ENCODE measurements around the gene GHITM. TPM values are rescaled to one million over a fixed set of nuclear protein-coding genes. Genes with fewer than 3 reads are reported as not detected.
"Not testable (repeated sequence)": the region's sequence is repeated elsewhere in the genome, so short reads cannot be mapped to it uniquely, and the experiment has no call there.

GHITM gene
- total RNA-seq, 1 donor from 2014 or later: 415 TPM

DNA sequence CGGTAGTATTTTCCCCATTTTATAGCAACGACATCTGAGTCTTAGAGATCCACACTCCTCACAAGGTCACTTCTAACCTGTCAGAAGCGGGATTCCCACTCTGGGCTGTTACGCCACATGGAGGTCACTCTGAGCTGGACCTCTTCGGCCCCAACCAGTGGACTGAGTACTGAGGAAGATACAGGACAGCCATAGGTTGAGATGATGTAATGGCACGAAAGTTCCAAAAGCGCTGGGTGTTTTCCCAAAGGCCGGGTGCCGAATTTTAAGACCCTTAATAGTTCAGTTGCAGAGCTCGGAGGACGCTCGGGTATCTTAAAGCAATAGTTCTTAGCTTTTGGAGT is 699 bp downstream of the GHITM start:
- Histone ChIP-seq H3K27me3 (ENCODE audit: control insufficient read depth, insufficient read depth, low read length) (no peaks in the 10 kb centered on the region), H3K36me3 (ENCODE audit: control insufficient read depth, insufficient read depth, low read length) (peaks cover 5% of the 10 kb centered on the region), H3K4me3 (ENCODE audit: low read depth, low read length) (peak overlapping the region; percentile 80)
- FAIRE-seq (no peak), DNase-seq (ENCODE audit: low read depth) (no peak)
- TF ChIP-seq, protein P1, sequence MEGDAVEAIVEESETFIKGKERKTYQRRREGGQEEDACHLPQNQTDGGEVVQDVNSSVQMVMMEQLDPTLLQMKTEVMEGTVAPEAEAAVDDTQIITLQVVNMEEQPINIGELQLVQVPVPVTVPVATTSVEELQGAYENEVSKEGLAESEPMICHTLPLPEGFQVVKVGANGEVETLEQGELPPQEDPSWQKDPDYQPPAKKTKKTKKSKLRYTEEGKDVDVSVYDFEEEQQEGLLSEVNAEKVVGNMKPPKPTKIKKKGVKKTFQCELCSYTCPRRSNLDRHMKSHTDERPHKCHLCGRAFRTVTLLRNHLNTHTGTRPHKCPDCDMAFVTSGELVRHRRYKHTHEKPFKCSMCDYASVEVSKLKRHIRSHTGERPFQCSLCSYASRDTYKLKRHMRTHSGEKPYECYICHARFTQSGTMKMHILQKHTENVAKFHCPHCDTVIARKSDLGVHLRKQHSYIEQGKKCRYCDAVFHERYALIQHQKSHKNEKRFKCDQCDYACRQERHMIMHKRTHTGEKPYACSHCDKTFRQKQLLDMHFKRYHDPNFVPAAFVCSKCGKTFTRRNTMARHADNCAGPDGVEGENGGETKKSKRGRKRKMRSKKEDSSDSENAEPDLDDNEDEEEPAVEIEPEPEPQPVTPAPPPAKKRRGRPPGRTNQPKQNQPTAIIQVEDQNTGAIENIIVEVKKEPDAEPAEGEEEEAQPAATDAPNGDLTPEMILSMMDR (IDR thresholded peaks at IDR 0.05; ENCODE audit: insufficient read depth, low read length, severe bottlenecking): no peak

- no peak for DNase-seq (ENCODE audit: low read depth)
- Histone ChIP-seq H3K36me3 (ENCODE audit: control insufficient read depth, insufficient read depth, low read length) (peaks cover 14% of the 10 kb centered on the region), H3K27me3 (ENCODE audit: control insufficient read depth, insufficient read depth, low read length) (no peaks in the 10 kb centered on the region), H3K4me3 (ENCODE audit: low read depth, low read length) (no peak overlapping the region)
- no peak for FAIRE-seq
- TF ChIP-seq, protein P1 (IDR thresholded peaks at IDR 0.05; ENCODE audit: insufficient read depth, low read length, severe bottlenecking): no peak
Measured at GRCh38 chr10:84147347-84147746, 8.0 kb downstream of the GHITM start.

DNA sequence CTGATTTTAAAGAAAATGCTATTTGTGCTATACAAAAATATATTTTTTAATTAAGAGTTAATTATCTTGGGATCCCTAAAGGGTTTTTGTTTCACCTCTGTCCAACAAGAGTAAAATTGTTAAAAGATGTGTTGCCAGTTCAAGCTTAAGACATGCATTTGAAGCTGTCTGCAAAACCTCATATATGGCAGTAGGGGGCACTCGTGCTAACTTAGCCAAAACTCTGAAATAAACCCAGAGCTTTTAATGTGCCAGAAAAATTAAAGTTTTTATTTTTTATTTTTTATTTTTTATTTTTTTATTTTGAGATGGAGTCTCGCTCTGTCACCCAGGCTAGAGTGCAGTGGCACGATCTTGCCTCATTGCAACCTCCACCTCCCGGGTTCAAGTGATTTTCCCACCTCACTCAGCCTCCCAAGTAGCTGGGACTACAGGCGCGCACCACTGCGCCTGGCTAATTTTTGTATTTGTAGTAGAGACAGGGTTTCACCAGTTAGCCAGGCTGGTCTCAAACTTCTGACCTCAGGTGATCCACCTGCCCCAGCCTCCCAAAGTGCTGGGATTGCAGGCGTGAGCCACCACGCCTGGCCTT is 8.8 kb downstream of the GHITM start:
- H3K36me3 ChIP-seq (ENCODE audit: control insufficient read depth, insufficient read depth, low read length): peaks cover 15% of the 10 kb centered on the region
- not testable (repeated sequence) for H3K4me3 ChIP-seq (ENCODE audit: low read depth, low read length); FAIRE-seq; H3K27me3 ChIP-seq (ENCODE audit: control insufficient read depth, insufficient read depth, low read length)
- TF ChIP-seq, protein P1 (IDR thresholded peaks at IDR 0.05; ENCODE audit: insufficient read depth, low read length, severe bottlenecking): peak; percentile 54
- DNase-seq (ENCODE audit: low read depth): peak; percentile 53

DNA sequence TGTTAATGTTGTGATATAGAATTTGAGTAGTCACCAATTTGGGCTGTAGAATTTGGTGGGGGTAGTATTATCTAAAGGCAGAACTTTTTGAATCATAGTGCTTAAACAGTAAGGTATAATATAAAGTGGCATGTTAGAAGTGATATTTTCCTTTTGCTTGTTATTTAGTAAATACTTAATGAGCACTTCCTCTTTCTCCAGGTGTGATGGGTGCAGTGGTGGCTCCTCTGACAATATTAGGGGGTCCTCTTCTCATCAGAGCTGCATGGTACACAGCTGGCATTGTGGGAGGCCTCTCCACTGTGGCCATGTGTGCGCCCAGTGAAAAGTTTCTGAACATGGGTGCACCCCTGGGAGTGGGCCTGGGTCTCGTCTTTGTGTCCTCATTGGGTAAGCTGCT is 10.5 kb downstream of the GHITM start:
- DNase-seq (ENCODE audit: low read depth) (no peak), FAIRE-seq (no peak)
- TF ChIP-seq, protein P1 (IDR thresholded peaks at IDR 0.05; ENCODE audit: insufficient read depth, low read length, severe bottlenecking): no peak
- H3K27me3 ChIP-seq (ENCODE audit: control insufficient read depth, insufficient read depth, low read length): no peaks in the 10 kb centered on the region
- peaks cover 15% of the 10 kb centered on the region for H3K36me3 ChIP-seq (ENCODE audit: control insufficient read depth, insufficient read depth, low read length)
- H3K4me3 ChIP-seq (ENCODE audit: low read depth, low read length): no peak overlapping the region

GRCh38 chr10:84152769-84153168 is 13.5 kb downstream of the GHITM start:
- TF ChIP-seq, protein P1 (IDR thresholded peaks at IDR 0.05; ENCODE audit: insufficient read depth, low read length, severe bottlenecking): no peak
- H3K36me3 ChIP-seq (ENCODE audit: control insufficient read depth, insufficient read depth, low read length): peaks cover 13% of the 10 kb centered on the region
- DNase-seq (ENCODE audit: low read depth) (no peak), FAIRE-seq (no peak)
- H3K27me3 ChIP-seq (ENCODE audit: control insufficient read depth, insufficient read depth, low read length): no peaks in the 10 kb centered on the region
- no peak overlapping the region for H3K4me3 ChIP-seq (ENCODE audit: low read depth, low read length)

GRCh38 chr10:84155521-84155920 is 16.2 kb downstream of the GHITM start:
- FAIRE-seq (no peak), DNase-seq (ENCODE audit: low read depth) (no peak)
- TF ChIP-seq, protein P1 (IDR thresholded peaks at IDR 0.05; ENCODE audit: insufficient read depth, low read length, severe bottlenecking): no peak
- Histone ChIP-seq H3K27me3 (ENCODE audit: control insufficient read depth, insufficient read depth, low read length) (no peaks in the 10 kb centered on the region), H3K4me3 (ENCODE audit: low read depth, low read length) (no peak overlapping the region), H3K36me3 (ENCODE audit: control insufficient read depth, insufficient read depth, low read length) (peaks cover 8% of the 10 kb centered on the region)

Measured in bronchial epithelial cell (primary cell).